ENCODE data around the gene ARL15. TPM values are rescaled to one million over a fixed set of nuclear protein-coding genes. Genes with fewer than 3 reads are reported as not detected.

The ARL15 gene
- polyA plus RNA-seq, 4 donors = 25.7 to 39.3 (median 30.9) TPM

GRCh38 chr5:54162184-54162583, 148.2 kb downstream of the ARL15 start:
- no peak for DNase-seq (ENCODE audit: low read depth in 4 of 4, low spot score in 3 of 4)

GRCh38 chr5:54160329-54160728, 150.0 kb downstream of the ARL15 start:
- DNase-seq (ENCODE audit: low read depth in 4 of 4, low spot score in 3 of 4) = no peak

GRCh38 chr5:54159893-54160195, 150.5 kb downstream of the ARL15 start:
- DNase-seq (ENCODE audit: low read depth in 4 of 4, low spot score in 3 of 4) = no peak

GRCh38 chr5:54159153-54159892, 151.1 kb downstream of the ARL15 start:
- DNase-seq (ENCODE audit: low read depth in 4 of 4, low spot score in 3 of 4) = no peak

- DNase-seq (ENCODE audit: low read depth in 4 of 4, low spot score in 3 of 4) = no peak
Observed at GRCh38 chr5:54156577-54156976, 153.8 kb downstream of the ARL15 start.

- no peak for DNase-seq (ENCODE audit: low read depth in 4 of 4, low spot score in 3 of 4)
Observed at GRCh38 chr5:54150841-54151240, 159.5 kb downstream of the ARL15 start.

GRCh38 chr5:54148858-54149257, 161.5 kb downstream of the ARL15 start:
- DNase-seq (ENCODE audit: low read depth in 4 of 4, low spot score in 3 of 4) = no peak

- DNase-seq (ENCODE audit: low read depth in 4 of 4, low spot score in 3 of 4) = no peak
Observed at GRCh38 chr5:54148067-54148845, 162.1 kb downstream of the ARL15 start.

- no peak for DNase-seq (ENCODE audit: low read depth in 4 of 4, low spot score in 3 of 4)
Observed at GRCh38 chr5:54146916-54147315, 163.5 kb downstream of the ARL15 start.

- no peak for DNase-seq (ENCODE audit: low read depth in 4 of 4, low spot score in 3 of 4)
Observed at GRCh38 chr5:54146390-54146789, 164.0 kb downstream of the ARL15 start.

GRCh38 chr5:54140247-54140840, 170.0 kb downstream of the ARL15 start:
- DNase-seq (ENCODE audit: low read depth in 4 of 4, low spot score in 3 of 4) = no peak

- no peak for DNase-seq (ENCODE audit: low read depth in 4 of 4, low spot score in 3 of 4)
Observed at GRCh38 chr5:54136516-54137440, 173.6 kb downstream of the ARL15 start.

- no peak for DNase-seq (ENCODE audit: low read depth in 4 of 4, low spot score in 3 of 4)
Observed at GRCh38 chr5:54135042-54135441, 175.3 kb downstream of the ARL15 start.

GRCh38 chr5:54133917-54134316, 176.5 kb downstream of the ARL15 start:
- DNase-seq (ENCODE audit: low read depth in 4 of 4, low spot score in 3 of 4) = no peak

- no peak for DNase-seq (ENCODE audit: low read depth in 4 of 4, low spot score in 3 of 4)
Observed at GRCh38 chr5:54120473-54120872, 189.9 kb downstream of the ARL15 start.

GRCh38 chr5:54117957-54118356, 192.4 kb downstream of the ARL15 start:
- no peak for DNase-seq (ENCODE audit: low read depth in 4 of 4, low spot score in 3 of 4)

- no peak for DNase-seq (ENCODE audit: low read depth in 4 of 4, low spot score in 3 of 4)
Observed at GRCh38 chr5:54115735-54116403, 194.5 kb downstream of the ARL15 start.

- no peak for DNase-seq (ENCODE audit: low read depth in 4 of 4, low spot score in 3 of 4)
Observed at GRCh38 chr5:54113060-54113459, 197.3 kb downstream of the ARL15 start.

GRCh38 chr5:54109626-54110330, 200.6 kb downstream of the ARL15 start:
- no peak for DNase-seq (ENCODE audit: low read depth in 4 of 4, low spot score in 3 of 4)

- no peak for DNase-seq (ENCODE audit: low read depth in 4 of 4, low spot score in 3 of 4)
Observed at GRCh38 chr5:54108136-54108535, 202.2 kb downstream of the ARL15 start.

All from left renal pelvis (tissue), 4 donors.